ENCODE data around the gene DYNLT5.
"Not testable (repeated sequence)": the region's sequence is repeated elsewhere in the genome, so short reads cannot be mapped to it uniquely, and the experiment has no call there.

The DYNLT5 gene

DNA sequence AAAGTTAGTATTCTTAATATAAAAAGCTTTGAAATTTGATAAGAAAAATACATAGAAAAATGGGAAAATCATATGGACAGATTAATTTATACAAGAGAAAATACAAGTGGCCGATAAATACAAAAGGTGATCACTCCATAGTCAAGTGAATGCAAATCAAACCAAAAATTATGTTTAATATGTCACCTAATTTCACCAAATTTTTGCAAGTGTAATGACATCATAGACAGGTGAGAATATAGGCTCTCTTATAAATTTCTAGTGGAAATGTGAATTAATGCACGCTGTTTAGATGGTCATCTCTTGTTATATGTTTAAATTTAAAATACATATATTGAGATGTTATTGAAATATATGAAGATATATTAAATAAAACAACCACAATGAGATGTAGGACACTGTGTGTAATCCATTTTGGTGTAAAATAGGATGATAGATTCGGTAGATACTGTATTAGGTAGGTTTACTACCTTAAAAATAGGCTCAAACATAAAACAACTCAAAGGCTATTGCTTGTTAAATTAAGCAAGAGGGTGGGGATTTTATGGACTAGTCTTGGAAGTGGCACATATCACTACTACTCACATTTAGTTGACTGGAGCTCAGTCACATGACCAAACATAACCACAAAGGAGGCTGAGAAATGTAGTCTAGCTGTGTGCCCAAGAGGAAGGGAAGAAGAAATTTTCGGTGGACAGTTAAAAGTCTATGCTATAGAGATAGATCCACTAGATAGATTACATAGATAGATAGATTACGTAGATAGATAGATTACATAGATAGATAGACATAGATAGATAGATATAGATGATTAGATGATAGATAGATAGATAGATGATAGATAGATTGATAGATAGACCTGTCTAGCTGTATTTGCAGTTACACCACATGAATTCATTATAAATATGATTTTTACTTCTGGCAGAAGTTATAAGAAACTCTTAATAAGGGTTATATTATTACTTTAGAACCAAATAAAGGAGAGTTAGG is 39.7 kb downstream of the DYNLT5 start:
- no peak for DNase-seq

DNA sequence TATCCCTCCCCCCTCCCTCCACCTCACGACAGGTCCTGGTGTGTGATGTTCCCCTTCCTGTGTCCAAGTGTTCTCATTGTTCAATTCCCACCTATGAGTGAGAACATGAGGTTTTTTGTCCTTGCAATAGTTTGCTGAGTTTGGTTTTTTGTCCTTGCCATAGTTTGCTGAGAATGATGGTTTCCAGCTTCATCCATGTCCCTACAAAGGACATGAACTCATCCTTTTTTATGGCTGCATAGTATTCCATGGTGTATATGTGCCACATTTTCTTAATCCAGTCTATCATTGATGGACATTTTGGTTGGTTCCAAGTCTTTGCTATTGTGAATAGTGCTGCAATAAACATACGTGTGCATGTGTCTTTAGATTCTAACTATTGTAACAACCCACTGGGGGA is 43.6 kb downstream of the DYNLT5 start:
- not testable (repeated sequence) for DNase-seq

DNA sequence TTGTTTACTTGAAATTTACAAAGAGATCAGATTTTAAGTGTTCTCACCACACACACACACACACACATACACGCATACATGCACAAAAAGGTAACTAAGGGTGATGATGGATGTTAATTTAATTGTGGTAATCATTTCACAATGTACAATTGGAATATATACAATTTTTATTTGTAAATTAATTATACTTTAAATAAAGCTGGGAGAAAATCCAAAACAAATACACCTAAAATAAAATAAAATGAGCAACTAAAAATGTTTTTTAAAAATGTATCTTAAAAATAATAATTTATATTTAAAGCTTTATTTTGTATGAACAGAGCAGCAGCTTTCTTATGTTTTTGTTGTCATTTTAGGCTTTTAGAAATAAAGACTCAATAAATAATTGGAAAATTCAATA is 57.0 kb downstream of the DYNLT5 start:
- no peak for DNase-seq

DNA sequence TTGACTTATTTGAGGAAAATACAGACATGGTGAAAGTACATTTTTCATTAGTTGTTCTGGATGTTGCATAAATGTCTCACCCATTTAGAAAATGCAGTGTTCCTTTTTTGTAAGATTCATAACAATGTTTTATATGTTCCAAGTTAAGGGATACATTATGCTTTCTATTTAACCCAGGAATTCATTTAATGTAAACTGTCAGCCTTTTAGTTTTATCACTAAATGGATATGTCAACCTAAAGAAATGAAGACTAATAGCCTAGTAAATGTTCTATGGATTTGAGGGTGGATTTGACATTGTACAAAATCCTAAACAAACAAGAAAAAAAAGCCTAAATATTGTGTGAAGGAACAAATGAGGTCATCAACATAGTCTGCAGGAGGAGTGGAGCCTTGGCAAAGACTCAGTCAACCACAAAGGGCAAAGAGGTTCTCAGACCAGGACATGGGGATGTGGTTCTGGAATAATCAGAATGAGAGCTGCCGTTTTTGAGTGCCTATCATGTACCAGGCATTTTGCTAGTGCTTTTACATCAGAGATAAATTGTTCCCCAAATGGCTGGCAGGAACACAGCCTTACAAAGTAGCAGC is 57.6 kb downstream of the DYNLT5 start:
- DNase-seq, result peak in 1 of 2 experiments; percentile 18

DNA sequence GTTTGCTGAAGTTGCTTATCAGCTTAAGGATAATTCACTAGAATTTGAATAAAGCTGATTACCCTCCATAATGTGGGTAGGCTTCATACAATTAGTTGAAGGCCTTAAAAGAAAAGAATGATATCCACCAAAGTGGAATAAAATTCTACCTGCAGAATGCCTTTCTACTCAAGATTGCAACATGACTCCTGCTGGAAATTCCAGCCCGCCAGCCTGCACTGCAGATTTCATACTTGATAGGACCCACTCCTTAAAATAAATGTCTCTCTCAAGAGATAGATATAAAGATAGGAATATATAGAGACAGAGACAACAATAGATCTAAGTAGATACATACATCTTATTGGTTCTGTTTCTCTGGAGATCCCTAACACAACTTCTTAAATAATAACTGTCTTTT is 72.5 kb downstream of the DYNLT5 start:
- DNase-seq, result no peak
